Right renal pelvis (tissue), 4 donors: ENCODE data around the gene PRDM11. TPM values are rescaled to one million over a fixed set of nuclear protein-coding genes. Genes with fewer than 3 reads are reported as not detected.

Experiments used
- DNase-seq, 4 donors: peaks; one replicate each; pipeline ENCODE4 v3.0.0-alpha.2; 2013; ENCODE audit warnings: low read depth in 4 of 4, low spot score in 3 of 4, missing footprints in 1 of 4
- polyA plus RNA-seq, 4 donors: library from polyadenylated mRNA; unstranded; fragments of 120-200 nt; gene quantifications; one replicate each; pipeline ENCODE4 v1.2.1, GENCODE V29; 2013; ENCODE audit not compliant: insufficient read length in 4 of 4

The PRDM11 gene
- polyA plus RNA-seq, 4 donors: 20.3 to 21.8 (median 21.4) TPM

- DNase-seq: no peak
These were observed 135.6 kb downstream of the PRDM11 start for GRCh38 chr11:45282081-45282480.

Other genes starting within 250 kb of the PRDM11 start
- 10 to 100 TPM; 66.0 to 83.0 (median 74.4) TPM for gene TP53I11, start 195.8 kb upstream of the PRDM11 start, polyA plus RNA-seq
- 10 to 100 TPM; 11.5 to 15.7 (median 13.7) TPM for gene SYT13, start 139.7 kb downstream of the PRDM11 start, polyA plus RNA-seq